ENCODE measurements around the gene NDOR1.

The NDOR1 gene

DNA sequence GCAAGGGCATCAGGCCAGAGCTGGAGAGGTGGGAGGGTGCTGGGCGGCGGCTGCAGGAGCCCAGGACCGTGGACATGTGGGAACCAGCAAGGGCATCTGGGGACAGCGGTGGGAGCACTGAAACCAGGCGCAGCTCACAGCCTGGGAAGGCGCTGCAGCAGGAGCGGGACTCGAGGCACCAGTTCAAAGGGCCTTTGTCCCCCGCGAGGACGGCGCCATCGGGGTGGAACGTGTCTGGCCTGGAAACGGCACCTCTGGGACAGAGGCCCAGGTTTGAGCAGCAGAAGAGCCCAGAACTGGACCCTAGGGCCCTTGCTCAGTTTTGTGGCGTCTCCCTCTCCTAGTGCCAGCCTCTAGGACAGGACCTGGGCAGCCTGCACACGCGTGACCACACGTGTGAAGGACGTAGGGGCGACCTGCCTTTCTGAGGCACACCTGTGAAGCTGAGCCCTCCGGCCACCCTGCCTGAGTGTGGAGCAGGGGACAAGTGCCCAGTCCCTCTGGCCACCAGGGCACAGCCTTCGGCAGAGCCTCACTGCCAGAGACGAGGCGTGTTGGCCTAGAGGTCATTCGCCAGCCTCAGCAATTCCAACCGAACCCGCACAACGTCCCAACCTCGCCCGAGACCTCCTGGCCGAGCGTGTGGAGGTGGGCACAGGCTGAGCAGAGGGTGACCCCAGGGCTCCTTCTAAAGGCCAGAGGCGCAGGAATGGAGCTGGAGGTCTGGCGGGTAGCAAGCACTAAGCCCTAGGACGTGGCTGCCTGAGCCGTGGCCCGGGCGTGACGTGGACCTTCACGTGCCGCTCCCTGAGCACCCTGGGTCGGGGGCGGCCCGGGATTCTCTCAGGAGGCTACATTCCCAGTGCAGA is 31.5 kb upstream of the NDOR1 start:
- Mint-ChIP-seq H3K27me3 (peaks cover 6% of the 10 kb centered on the region), H3K4me3 (no peak overlapping the region), H3K9me3 (no peaks in the 10 kb centered on the region), H3K4me1 (ENCODE audit: low read depth) (peaks cover under 1% of the 10 kb centered on the region), H3K27ac (no peak overlapping the region), H3K36me3 (ENCODE audit: low read depth) (peaks cover 5% of the 10 kb centered on the region)

DNA sequence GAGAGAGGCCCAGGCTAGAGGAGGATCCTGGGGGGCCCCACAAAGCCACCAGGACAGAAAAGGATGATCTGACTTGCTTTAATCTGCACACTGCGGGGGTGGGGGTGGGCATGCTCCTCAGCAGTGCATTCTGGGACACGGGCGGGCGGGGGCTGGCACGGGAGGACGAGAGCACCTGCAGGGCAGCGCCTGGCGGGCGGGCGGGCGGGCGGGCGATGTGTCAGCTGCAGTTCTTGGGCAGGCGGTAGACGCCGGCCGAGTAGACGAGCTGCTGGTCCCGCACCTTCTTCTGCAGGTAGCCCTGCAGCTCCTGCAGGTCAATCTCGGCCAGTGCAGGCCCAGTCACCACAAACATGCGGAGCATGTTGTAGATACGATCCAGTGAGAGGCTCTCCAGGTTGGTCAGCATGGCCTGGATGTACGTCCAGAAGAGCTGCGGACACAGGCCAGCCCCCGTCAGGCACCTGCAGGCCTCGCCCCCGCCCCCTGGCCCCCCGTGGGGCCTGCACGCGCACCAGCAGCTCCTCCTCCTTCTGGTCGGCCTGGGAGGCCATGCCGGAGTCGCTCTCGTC is 30.7 kb upstream of the NDOR1 start:
- H3K36me3 Mint-ChIP-seq (ENCODE audit: low read depth), result peaks cover 5% of the 10 kb centered on the region
- no peak overlapping the region for H3K27ac Mint-ChIP-seq
- H3K9me3 Mint-ChIP-seq, result no peaks in the 10 kb centered on the region
- H3K4me1 Mint-ChIP-seq (ENCODE audit: low read depth), result no peaks in the 10 kb centered on the region
- no peak overlapping the region for H3K4me3 Mint-ChIP-seq
- peaks cover 5% of the 10 kb centered on the region for H3K27me3 Mint-ChIP-seq

DNA sequence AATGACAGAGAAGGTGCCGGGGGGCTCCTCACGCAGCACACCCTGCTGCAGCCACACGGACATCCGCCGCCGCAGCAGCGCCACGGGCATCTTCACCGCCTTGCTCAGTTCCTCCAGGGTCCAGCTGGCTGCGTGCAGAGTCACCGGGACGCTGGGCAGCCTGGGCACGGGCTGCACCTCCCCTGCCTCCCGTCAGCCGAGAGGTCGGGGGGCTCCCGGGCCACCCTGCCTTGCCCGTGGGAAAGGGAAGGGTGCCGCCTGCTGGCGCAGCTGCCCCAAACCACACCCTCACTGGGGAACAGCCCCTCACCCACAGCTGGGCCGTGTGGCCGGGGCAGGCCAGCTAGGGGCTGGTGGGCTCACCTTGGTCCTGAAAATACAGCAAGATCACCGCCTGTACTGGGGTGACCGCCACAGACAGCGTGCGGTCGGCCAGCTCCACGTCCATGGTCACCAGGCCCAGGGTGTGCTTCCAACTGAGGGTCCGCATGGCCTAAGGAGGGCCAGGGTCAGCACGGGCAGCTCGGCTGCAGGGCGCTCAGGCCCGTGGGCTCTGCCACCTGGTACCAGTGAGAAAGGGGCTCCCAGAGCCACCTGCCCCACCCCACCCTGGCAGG is 30.0 kb upstream of the NDOR1 start:
- Mint-ChIP-seq H3K4me3 (no peak overlapping the region), H3K9me3 (no peaks in the 10 kb centered on the region), H3K36me3 (ENCODE audit: low read depth) (peaks cover 5% of the 10 kb centered on the region), H3K27me3 (peaks cover 1% of the 10 kb centered on the region), H3K27ac (no peak overlapping the region), H3K4me1 (ENCODE audit: low read depth) (no peaks in the 10 kb centered on the region)

DNA sequence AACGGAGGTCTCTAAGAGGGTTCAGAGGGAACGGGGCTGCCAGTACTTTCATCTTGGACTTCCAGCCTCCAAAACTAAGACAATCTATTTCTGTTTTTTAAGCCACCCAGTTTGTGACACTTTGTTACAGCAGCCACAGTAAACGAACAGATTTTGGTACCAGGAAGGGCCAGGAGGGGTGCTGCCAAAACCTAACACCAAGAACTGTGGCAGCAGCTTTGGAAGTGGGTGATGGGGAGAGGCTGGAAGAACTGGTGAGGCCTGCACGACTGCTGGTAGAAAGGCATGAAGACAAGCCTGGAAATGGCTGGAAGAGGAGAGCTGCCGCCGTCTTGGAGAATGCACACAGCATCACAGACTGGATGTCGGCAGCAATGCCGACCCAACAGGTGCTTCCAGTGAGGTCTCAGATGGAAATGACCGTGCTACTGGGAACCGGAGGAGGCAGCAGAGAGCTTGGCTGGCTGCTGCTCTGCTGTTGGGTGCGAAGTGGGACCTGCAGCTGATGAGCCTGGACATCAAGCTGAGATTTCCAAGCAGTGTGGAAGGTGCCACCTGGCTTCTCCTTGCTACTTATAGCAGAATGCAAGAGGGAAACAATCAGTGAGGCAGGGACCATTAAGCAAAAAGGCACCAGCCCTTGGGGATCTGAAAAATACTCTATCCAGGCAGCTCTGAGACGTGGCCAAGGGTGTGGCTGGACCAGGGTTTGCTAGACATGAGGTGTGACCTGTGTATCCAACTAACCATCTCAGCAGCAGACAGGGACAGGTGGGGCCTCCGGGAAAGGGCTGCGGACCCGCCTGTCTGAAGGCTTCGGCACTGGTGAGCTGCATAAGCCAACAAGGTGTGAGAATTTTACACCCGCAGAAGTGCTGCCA is 29.0 kb upstream of the NDOR1 start:
- H3K36me3 Mint-ChIP-seq (ENCODE audit: low read depth), result peaks cover 5% of the 10 kb centered on the region
- no peaks in the 10 kb centered on the region for H3K27me3 Mint-ChIP-seq
- no peak overlapping the region for H3K27ac Mint-ChIP-seq
- no peaks in the 10 kb centered on the region for H3K4me1 Mint-ChIP-seq (ENCODE audit: low read depth)
- H3K9me3 Mint-ChIP-seq, result no peaks in the 10 kb centered on the region
- no peak overlapping the region for H3K4me3 Mint-ChIP-seq

DNA sequence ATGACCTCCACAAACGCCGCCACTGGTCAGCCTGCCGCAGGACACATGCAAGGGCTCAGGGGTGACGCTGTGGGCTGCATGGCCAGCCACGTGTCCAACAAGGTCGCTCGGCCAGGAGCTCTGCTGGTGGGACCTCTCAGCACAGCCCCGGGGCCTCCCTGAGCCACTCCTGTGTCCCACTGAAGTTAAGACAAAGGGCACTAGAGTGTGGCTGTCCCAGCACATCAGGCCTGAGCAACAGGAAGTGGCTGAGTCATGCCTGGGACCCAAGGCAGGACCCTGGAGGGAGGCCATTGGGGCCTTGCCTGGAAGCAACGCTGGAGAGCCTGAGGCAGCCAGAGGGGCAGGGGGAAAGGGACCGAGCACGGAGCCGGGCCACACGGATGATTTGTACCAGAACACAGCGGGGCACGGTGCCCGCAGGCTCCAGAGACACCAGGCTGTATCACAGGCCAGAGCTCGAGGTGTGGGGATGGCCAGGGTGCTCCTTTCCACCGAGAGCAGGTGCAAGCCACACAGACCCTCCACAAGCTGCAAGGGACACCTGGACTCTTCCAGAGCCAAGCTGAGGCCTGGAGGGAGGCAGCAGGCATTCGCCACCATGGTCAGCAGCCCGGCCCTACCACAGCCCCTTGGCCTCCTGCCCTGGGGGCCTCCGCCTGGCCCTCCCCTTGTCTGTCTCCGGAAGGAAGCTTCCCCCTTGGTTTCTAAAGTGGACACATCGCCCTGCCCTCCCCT is 27.1 kb upstream of the NDOR1 start:
- no peaks in the 10 kb centered on the region for H3K9me3 Mint-ChIP-seq
- H3K27ac Mint-ChIP-seq, result no peak overlapping the region
- no peaks in the 10 kb centered on the region for H3K27me3 Mint-ChIP-seq
- H3K4me1 Mint-ChIP-seq (ENCODE audit: low read depth), result no peaks in the 10 kb centered on the region
- H3K4me3 Mint-ChIP-seq, result no peak overlapping the region
- H3K36me3 Mint-ChIP-seq (ENCODE audit: low read depth), result peaks cover 14% of the 10 kb centered on the region

DNA sequence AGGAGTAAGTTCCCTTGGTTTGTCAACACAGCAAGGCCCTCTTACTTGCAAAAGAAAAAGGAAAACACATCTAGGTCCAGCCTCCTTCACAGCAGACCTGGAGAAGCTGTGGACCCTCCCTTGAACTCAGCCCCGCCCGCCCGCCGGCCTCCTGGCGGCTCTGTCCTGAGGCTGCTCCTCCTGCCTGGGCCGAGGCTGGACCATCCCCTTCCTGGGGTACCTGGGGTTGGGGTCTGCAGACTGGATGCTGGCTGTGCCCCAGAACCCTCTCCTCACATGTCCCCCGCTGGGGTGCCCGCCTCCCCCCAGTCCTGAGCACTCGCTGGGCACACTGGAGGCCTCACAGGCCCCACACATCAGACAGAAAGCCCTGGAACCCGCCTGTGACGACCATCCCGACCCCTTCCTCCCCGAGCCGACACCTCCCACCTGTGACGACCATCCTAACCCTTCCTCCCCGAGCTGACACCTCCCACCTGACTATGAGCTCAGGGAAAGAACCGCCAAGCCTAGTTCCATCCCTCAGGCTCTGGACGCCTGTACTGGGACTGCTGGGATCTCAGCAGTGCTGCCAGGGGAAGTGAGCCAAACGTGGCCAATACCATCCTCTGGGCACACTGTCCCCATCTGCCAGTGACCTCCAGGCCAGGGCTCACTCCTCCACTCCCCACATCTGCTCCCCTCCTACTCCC is 26.4 kb upstream of the NDOR1 start:
- Mint-ChIP-seq H3K4me1 (ENCODE audit: low read depth) (no peaks in the 10 kb centered on the region), H3K36me3 (ENCODE audit: low read depth) (peaks cover 17% of the 10 kb centered on the region), H3K27ac (no peak overlapping the region), H3K4me3 (no peak overlapping the region), H3K9me3 (no peaks in the 10 kb centered on the region), H3K27me3 (no peaks in the 10 kb centered on the region)

DNA sequence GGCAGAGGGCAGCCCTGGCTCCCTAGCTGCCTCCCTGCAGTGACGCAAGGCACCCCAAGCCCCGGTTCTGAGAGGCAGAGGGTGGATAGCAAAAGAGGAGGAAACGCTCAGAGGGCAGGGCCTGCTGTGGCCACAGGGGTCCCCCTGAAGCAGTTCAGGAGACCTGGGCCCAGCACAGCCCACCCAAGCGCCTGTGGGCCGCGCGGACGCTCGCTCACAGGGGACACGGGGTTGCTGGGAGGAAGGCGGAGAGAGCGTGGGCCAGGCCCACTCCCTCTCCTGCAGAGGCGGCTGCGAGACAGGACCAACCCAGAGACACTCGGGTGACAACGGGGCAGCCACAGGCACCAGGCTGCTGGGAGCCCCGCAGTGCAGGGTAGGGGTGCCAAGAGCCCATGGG is 25.7 kb upstream of the NDOR1 start:
- H3K4me3 Mint-ChIP-seq, result no peak overlapping the region
- no peaks in the 10 kb centered on the region for H3K27me3 Mint-ChIP-seq
- H3K4me1 Mint-ChIP-seq (ENCODE audit: low read depth), result no peaks in the 10 kb centered on the region
- H3K27ac Mint-ChIP-seq, result no peak overlapping the region
- peaks cover 22% of the 10 kb centered on the region for H3K36me3 Mint-ChIP-seq (ENCODE audit: low read depth)
- H3K9me3 Mint-ChIP-seq, result no peaks in the 10 kb centered on the region

DNA sequence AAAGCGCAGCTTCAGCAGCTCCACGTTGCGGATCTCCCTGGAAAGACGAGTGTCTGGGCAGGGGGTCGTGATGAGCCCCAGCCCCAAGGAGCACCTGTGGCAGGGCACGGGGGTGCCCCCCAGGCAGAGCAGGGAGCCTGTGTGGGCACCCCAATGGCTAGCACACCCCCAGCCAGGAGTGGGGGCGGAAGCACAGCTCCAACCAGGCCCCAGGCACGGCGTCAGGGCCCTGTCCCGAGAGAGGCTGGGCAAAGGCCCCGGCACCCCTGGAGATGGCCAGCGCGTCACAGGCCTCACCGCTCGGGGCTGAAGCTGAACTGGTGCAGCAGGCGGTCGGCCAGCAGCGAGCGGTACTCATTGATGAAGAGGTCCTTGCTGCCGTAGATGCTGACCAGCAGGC is 25.0 kb upstream of the NDOR1 start:
- no peaks in the 10 kb centered on the region for H3K9me3 Mint-ChIP-seq
- H3K27me3 Mint-ChIP-seq, result no peaks in the 10 kb centered on the region
- H3K27ac Mint-ChIP-seq, result no peak overlapping the region
- no peak overlapping the region for H3K4me3 Mint-ChIP-seq
- peaks cover 25% of the 10 kb centered on the region for H3K36me3 Mint-ChIP-seq (ENCODE audit: low read depth)
- H3K4me1 Mint-ChIP-seq (ENCODE audit: low read depth), result no peaks in the 10 kb centered on the region

DNA sequence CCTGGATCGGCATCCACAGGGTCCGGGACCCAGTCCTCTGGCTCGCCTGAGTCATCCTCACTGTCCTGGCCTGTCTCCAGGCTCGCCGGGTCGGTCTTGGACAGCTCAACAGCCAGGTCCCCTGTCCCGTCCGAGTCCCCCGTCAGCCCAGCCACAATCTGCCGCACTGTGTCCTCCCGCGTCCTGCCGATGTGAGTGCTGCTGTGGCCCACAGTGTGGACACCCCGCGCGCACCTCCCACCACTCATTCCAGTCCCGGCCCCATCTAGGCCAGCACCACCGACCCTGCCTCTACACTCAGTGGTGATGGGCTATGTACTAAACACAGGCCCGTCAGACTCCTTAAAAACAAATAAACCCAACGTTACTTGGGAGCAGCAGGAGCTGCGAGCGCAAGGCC is 23.8 kb upstream of the NDOR1 start:
- H3K27me3 Mint-ChIP-seq, result no peaks in the 10 kb centered on the region
- H3K9me3 Mint-ChIP-seq, result no peaks in the 10 kb centered on the region
- H3K4me1 Mint-ChIP-seq (ENCODE audit: low read depth), result peaks cover 7% of the 10 kb centered on the region
- H3K27ac Mint-ChIP-seq, result no peak overlapping the region
- no peak overlapping the region for H3K4me3 Mint-ChIP-seq
- peaks cover 25% of the 10 kb centered on the region for H3K36me3 Mint-ChIP-seq (ENCODE audit: low read depth)

DNA sequence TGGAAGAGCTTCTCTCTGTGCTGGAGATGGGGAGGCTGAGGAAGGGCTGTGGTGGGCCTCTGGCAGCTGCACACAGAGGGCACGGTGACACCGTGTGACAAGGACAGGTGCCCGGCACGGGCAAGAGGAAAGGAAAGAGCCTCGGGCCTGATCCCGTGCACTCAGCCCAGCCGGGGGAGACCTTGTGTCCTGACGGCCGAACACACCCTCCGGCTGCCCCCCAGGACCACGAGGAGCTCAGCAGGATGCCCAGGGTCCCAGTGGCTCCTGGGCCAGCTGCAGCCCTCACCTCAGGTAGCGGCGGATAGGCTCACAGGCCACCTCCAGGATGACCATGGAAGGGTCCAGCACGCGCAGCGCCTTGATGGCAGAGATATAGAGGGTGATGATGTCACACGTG is 22.7 kb upstream of the NDOR1 start:
- Mint-ChIP-seq H3K27ac (no peak overlapping the region), H3K27me3 (no peaks in the 10 kb centered on the region), H3K36me3 (ENCODE audit: low read depth) (peaks cover 20% of the 10 kb centered on the region), H3K9me3 (no peaks in the 10 kb centered on the region), H3K4me1 (ENCODE audit: low read depth) (peaks cover 18% of the 10 kb centered on the region), H3K4me3 (no peak overlapping the region)

DNA sequence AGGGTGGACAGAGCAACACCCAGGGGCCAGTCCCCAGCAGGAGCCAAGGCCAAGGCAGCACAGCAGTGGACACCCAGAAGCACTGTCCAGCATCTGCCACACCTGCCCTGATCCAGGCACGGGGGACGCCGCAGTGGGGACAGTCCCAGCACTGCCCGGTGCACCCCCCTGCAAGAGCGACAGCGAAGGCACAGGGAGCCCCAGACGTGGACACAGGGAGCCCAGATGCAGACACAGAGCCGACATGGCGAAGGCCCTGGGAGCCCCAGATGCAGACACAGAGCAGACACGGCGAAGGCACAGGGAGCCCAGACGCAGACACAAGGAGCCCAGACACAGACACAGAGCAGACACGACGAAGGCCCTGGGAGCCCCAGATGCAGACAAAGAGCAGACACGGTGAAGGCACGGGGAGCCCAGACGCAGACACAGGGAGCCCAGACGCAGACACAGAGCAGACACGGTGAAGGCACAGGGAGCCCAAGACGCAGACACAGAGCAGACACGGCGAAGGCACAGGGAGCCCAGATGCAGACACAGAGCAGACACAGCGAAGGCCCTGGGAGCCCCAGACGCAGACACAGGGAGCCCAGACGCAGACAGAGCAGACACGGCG is 21.4 kb upstream of the NDOR1 start:
- H3K9me3 Mint-ChIP-seq, result no peaks in the 10 kb centered on the region
- no peak overlapping the region for H3K4me3 Mint-ChIP-seq
- no peak overlapping the region for H3K27ac Mint-ChIP-seq
- H3K4me1 Mint-ChIP-seq (ENCODE audit: low read depth), result peaks cover 21% of the 10 kb centered on the region
- peaks cover 20% of the 10 kb centered on the region for H3K36me3 Mint-ChIP-seq (ENCODE audit: low read depth)
- no peaks in the 10 kb centered on the region for H3K27me3 Mint-ChIP-seq

DNA sequence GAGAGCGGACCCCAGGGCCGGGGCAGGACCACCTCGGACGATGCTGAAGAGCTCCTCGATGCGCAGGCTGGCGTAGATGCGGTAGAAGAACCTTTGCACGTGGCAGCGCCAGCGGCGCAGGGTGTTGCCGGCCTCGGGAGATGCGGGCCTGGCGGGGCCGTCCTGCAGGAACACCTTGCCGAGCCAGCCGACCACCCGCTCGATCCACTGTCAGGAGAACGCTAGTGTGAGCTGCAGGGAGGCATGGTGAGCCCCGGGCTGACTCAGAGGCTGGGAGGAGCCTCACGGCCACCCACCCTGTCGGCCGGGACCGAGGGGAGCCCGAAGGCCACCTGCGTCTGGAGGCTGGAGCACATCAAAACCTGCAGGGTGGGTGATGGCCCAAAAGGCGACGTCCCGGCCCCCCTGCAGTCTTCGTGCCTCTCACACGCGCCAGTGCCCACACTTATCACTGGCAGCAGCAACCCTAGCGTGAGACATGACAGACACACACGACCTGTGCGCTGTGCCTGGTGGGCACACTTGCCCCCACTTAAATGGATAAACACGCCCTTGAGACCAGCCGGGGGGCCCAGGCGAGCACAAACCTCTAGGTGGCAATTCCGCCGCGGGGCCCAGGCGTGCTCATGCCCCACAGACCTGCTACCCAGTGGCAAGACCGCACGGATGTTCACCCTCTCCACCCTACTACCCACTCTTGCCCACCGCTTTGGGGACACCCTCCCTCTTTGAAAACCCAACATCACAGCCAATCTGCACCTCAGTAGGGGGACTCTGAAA is 20.4 kb upstream of the NDOR1 start:
- peaks cover 20% of the 10 kb centered on the region for H3K36me3 Mint-ChIP-seq (ENCODE audit: low read depth)
- no peaks in the 10 kb centered on the region for H3K9me3 Mint-ChIP-seq
- no peaks in the 10 kb centered on the region for H3K27me3 Mint-ChIP-seq
- no peak overlapping the region for H3K4me3 Mint-ChIP-seq
- peaks cover 28% of the 10 kb centered on the region for H3K4me1 Mint-ChIP-seq (ENCODE audit: low read depth)
- H3K27ac Mint-ChIP-seq, result no peak overlapping the region

DNA sequence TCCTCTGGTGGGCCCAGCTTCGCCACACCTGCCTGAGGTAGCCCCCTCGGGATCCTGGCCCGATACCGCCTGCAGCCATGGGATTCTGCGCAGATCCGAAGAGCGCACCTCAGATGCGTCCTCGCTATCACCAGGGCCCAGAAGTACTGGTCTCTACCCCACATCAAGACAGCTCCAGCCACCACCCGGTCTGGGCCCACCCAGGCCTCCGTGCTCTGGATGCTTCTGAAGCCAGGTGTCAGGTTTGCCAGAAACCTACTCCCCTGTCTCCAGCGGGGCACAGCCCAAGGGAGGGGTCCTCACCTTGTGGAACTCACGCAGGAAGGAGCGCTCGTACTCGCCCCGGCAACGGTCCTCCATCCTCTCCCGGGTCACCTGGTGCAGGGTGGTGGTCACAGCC is 19.6 kb upstream of the NDOR1 start:
- Mint-ChIP-seq H3K4me3 (no peak overlapping the region), H3K4me1 (ENCODE audit: low read depth) (peaks cover 33% of the 10 kb centered on the region), H3K36me3 (ENCODE audit: low read depth) (peaks cover 20% of the 10 kb centered on the region), H3K9me3 (no peaks in the 10 kb centered on the region), H3K27me3 (no peaks in the 10 kb centered on the region), H3K27ac (no peak overlapping the region)
